ENCODE results near the gene CPPED1.

DNA sequence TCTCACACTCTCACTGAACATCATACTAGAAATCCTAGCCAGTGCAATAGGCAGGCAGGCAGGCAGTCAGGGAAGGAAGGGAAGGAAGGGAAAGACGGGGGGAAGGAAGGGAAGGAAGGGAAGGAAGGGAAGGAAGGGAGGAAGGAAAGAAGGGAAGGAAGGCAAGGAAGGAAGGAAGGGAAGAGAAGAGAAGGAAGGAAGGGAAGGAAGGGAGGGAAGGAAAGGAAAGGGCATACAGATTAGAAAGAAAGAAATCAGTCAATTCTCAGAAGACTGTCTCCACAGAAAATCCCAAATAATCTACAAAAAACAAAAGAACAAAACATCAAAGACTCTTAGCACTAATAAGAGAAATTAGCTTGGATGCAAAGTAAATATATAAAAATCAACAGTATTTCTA is 93.9 kb downstream of the CPPED1 start:
- TF ChIP-seq, protein P1, sequence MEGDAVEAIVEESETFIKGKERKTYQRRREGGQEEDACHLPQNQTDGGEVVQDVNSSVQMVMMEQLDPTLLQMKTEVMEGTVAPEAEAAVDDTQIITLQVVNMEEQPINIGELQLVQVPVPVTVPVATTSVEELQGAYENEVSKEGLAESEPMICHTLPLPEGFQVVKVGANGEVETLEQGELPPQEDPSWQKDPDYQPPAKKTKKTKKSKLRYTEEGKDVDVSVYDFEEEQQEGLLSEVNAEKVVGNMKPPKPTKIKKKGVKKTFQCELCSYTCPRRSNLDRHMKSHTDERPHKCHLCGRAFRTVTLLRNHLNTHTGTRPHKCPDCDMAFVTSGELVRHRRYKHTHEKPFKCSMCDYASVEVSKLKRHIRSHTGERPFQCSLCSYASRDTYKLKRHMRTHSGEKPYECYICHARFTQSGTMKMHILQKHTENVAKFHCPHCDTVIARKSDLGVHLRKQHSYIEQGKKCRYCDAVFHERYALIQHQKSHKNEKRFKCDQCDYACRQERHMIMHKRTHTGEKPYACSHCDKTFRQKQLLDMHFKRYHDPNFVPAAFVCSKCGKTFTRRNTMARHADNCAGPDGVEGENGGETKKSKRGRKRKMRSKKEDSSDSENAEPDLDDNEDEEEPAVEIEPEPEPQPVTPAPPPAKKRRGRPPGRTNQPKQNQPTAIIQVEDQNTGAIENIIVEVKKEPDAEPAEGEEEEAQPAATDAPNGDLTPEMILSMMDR (IDR thresholded peaks at IDR 0.05) = no peak
- TF ChIP-seq POLR2A (IDR thresholded peaks at IDR 0.05) (no peak), POLR2AphosphoS5 (IDR thresholded peaks at IDR 0.05) (no peak)

Data from prostate gland (tissue), 2 donors.